ENCODE data around the gene RCBTB1.

Gene RCBTB1

DNA sequence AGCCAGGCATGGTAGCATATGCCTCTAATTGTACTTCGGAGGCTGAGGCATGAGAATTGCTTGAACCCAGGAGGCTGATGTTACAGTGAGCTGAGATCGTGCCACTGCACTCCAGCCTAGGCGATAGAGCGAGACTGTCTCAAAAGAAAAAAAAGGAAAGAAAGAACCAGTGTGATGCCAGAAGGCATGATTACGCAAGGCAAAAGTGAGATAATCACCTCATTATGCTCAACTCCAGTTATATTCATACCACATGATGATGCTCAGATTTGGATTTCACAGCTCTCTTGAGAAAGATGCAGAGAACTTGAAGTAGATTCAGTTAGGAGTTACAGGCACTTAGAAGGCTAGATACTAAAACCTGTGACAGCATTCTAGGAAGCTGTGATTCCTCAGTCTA is 21.8 kb downstream of the RCBTB1 start:
- no peak overlapping the region for H3K27ac ChIP-seq
- TF ChIP-seq, protein P1, sequence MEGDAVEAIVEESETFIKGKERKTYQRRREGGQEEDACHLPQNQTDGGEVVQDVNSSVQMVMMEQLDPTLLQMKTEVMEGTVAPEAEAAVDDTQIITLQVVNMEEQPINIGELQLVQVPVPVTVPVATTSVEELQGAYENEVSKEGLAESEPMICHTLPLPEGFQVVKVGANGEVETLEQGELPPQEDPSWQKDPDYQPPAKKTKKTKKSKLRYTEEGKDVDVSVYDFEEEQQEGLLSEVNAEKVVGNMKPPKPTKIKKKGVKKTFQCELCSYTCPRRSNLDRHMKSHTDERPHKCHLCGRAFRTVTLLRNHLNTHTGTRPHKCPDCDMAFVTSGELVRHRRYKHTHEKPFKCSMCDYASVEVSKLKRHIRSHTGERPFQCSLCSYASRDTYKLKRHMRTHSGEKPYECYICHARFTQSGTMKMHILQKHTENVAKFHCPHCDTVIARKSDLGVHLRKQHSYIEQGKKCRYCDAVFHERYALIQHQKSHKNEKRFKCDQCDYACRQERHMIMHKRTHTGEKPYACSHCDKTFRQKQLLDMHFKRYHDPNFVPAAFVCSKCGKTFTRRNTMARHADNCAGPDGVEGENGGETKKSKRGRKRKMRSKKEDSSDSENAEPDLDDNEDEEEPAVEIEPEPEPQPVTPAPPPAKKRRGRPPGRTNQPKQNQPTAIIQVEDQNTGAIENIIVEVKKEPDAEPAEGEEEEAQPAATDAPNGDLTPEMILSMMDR (conservative IDR thresholded peaks at IDR 0.05), result no peak

DNA sequence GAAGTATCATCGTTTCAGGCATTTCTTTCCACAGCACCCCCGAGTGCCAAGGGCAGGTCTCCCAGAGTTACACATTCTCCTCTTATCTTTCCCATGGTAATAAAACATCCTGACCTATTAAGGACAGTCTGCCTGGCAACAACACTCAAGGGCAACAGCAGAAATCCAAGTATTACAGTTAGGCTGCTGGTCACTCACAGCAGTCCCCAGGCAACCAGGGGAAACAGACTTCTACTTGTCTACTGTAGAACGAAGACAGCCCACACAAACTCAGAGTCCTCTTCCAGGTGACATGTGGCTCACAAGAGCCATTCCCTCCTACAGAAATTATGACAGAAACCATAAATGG is 24.3 kb downstream of the RCBTB1 start:
- TF ChIP-seq, protein P1 (conservative IDR thresholded peaks at IDR 0.05), result no peak
- peak overlapping the region; percentile 85 for H3K27ac ChIP-seq

DNA sequence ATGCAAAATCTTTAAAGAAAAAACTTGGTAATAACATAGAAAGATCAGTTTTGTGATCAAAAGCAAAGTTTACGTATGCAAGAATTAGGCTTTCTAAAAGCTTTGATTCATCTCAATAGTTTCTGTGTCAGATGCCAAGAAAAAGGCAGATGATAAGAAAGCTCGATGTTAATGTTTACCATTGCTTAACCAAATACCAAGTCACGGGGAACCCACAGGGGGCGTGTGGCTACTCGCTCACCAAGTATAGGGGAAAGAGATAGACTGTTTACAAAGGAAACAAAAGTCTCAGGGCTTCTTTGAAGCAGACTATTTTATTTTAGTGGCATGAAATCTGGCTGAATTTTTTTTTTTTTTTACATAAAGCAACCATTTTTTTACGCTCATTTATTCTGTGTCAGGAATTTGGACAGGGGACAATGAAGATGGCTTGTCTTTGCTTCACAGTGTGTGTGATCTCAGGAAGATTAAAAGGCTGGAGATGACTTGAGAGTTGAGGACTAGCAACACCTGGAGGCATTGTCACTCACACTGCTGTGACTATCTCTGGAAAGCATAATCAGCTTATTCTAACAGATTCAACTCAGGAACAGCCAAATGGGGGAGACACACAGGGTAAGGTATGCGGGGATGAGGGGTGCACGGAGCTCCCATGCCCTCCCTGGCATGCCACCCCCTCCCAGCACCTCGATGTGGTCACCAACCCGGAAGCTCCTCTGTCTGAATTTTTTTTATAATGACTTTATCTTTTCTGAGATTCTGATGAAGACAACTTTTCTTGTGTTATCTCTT is 24.9 kb downstream of the RCBTB1 start:
- TF ChIP-seq, protein P1 (conservative IDR thresholded peaks at IDR 0.05), result peak; percentile 67
- H3K27ac ChIP-seq, result peak overlapping the region; percentile 85

DNA sequence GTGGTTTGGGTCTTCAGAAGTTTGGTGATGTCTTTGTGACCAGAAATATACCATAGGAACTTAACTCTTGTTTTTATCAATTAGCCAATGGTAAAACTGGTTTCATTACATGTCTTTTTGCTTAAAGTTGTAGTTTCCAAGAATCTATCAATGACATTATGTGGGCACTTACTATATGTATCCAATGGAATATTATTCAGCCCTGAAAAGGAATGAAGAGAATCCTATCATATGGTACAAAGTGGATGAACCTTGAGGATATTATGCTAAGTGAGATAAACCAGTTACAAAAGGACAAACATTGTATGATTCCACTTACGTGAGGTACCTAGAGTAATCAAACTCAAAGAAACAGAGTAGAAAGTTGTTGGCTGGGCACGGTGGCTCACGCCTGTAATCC is 26.4 kb downstream of the RCBTB1 start:
- TF ChIP-seq, protein P1 (conservative IDR thresholded peaks at IDR 0.05), result no peak
- H3K27ac ChIP-seq, result no peak overlapping the region

DNA sequence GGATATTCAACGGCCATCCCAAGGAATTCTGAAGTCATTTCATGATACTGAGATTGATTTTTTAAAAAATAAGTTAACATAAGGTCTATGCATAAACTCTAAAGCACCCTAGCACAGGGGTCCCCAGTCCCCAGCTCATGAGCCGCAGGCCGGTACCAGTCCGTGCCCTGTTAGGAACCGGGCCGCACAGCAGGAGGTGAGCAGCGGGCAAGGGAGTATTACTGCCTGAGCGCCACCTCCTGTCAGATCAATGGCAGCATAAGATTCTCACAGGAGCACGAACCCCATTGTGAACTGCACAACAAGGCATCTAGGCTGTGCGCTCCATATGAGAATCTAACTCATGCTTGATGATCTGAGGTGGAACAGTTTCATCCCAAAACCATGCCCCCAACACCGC is 31.0 kb downstream of the RCBTB1 start:
- no peak overlapping the region for H3K27ac ChIP-seq
- TF ChIP-seq, protein P1 (conservative IDR thresholded peaks at IDR 0.05), result no peak

DNA sequence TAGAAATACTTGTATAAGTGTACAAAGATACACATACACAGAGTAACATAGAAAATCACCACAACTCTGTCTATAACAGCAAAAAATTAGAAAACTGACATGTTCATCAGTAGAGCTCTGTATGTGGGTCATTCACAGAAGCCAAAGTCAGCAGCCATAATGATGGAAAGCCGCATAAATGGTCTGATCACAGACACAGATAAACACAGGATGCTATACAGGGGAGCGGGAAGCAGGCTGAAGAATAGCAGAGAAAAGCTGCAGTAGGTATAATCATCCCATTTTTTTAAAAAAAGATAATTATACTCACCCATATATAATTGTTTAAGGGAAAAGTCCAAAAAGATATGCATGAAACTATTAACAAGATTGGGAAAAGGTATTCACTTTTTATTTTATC is 31.5 kb downstream of the RCBTB1 start:
- H3K27ac ChIP-seq, result no peak overlapping the region
- TF ChIP-seq, protein P1 (conservative IDR thresholded peaks at IDR 0.05), result no peak

DNA sequence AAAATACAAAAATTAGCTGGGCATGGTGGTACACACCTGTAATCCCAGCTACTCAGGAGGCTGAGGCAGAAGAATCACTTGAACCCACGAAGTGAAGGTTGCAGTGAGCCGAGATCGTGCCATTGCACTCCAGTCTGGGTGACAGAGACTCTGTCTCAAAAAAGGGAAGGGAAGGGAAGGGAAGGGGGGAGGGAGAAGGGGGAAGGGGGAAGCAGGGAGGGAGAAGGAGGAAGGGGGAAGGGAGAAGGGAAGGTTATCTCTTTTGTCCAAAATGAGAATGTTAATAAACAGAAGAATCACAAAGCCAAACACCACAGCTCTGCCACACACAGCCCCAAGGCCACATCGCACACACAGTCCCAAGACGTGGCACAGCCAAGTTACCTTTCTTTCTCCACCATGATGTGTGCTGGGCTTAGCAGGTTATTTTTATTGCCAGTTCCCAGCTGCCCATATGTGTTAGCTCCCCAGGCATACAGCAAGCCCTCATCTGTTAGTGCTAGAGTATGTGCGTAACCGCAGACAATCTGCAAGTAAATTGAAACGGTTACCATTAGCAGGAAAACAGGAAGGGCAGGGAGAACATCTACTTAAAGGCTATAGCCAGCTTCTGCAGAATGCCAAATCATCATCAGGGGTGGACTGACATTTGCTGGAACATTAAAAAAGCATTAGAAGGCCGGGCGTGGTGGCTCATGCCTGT is 34.3 kb downstream of the RCBTB1 start:
- H3K27ac ChIP-seq, result no peak overlapping the region
- TF ChIP-seq, protein P1 (conservative IDR thresholded peaks at IDR 0.05), result no peak
